A673 (cell line): Measurements from ENCODE around the gene PGAM2.
A peak's percentile ranks its signal among the peaks of the same experiment; 100 is the strongest.

Experiments used
- CTCF ChIP-seq: fragments of 300-800, 200-600 bp; sonication (generic); conservative IDR thresholded peaks from 2 replicates; pipeline ENCODE4 v1.5.1; 2017; ENCODE audit warnings: low read depth, mild to moderate bottlenecking, antibody characterized with exemption, low read length, moderate library complexity, mixed read lengths
- EZH2 ChIP-seq: fragments of 200-600 bp; sonication (generic); IDR thresholded peaks from 2 replicates; pipeline ENCODE4 v1.6.1; 2017; ENCODE audit warnings: borderline replicate concordance, low read depth, mild to moderate bottlenecking, mixed read lengths, antibody characterized with exemption, low read length; ENCODE audit not compliant: poor library complexity, severe bottlenecking

DNA sequence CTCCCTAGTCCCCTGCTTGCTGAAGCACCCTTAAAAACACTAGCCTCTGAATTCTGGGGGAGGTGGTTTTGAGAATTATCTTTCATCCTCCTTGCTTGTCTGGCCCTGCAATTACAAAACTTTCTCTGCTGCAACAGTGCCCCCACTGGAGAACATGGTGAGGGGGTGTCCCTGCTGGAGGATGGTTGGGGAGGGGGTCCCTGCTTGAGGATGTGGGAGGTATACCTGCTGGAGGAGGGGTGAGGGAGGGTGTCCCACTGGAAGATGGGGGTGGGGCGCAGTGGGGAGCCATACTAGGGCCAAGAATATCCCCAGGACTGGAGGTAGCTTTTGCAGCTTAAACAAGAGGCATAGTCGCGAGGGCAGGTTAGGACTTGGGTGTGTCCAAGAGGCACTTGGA, 20.2 kb upstream of the PGAM2 start:
- TF ChIP-seq EZH2 (no peak), CTCF (peak; percentile 44)
